Neural crest cell (in vitro differentiated cells): ENCODE measurements around the gene RYR3. TPM values are rescaled to one million over a fixed set of nuclear protein-coding genes. Genes with fewer than 3 reads are reported as not detected.
"Not testable (repeated sequence)": the region's sequence is repeated elsewhere in the genome, so short reads cannot be mapped to it uniquely, and the experiment has no call there.

Source experiments
- DNase-seq: peaks from one replicate; pipeline ENCODE4 v3.0.0; 2021; ENCODE audit warnings: low read depth, mixed read lengths, low spot score
- H3K27ac Mint-ChIP-seq: one replicate; pipeline ENCODE4 v1.8.0; 2021; ENCODE audit warnings: mild to moderate bottlenecking, mixed read lengths; ENCODE audit not compliant: unreplicated experiment
- H3K27me3 Mint-ChIP-seq: 2 replicates; pipeline ENCODE4 v1.8.0; 2021; ENCODE audit warnings: low read depth, mild to moderate bottlenecking, mixed read lengths
- H3K36me3 Mint-ChIP-seq: 2 replicates; pipeline ENCODE4 v1.8.0; 2021; ENCODE audit warnings: low read depth, mild to moderate bottlenecking, mixed read lengths
- H3K4me1 Mint-ChIP-seq: 2 replicates; pipeline ENCODE4 v1.8.0; 2021; ENCODE audit warnings: mixed read lengths
- H3K4me3 Mint-ChIP-seq: one replicate; pipeline ENCODE4 v1.8.0; 2021; ENCODE audit warnings: mild to moderate bottlenecking, mixed read lengths
- H3K9me3 Mint-ChIP-seq: 2 replicates; pipeline ENCODE4 v1.8.0; 2021; ENCODE audit warnings: mixed read lengths
- total RNA-seq: library from RNA; stranded (reverse); gene quantifications from 2 replicates; pipeline ENCODE4 v1.2.1, GENCODE V29; 2021
- TF ChIP-seq, protein P1 (sequence below): fragments of 200-600 bp; sonication (generic); conservative IDR thresholded peaks from 2 replicates; pipeline ENCODE4 v1.5.0; 2021; ENCODE audit warnings: antibody characterized with exemption, mild to moderate bottlenecking

RYR3 gene
- total RNA-seq, 1 donor from 2014 or later = 2.2 TPM

DNA sequence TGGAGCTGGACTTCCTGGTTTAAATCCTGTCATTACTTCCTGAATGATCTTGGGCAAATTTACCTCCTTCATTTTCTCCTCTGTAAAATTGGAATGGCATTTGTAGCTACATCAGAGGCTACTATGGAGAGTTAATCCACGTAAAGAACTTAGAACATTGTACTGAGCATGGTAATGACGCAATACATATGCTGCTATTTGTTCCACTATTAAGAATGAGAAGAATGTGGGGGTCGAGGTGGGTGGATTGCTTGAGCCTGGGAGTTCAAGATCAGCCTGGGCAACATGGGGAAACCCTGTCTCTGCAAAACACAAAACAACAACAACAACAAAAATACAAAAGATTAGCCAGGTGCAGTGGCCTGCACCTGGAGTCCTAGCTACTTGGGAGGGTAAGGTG, 250.6 kb downstream of the RYR3 start:
- no peak overlapping the region for H3K4me3 Mint-ChIP-seq
- no peak overlapping the region for H3K27ac Mint-ChIP-seq
- no peaks in the 10 kb centered on the region for H3K4me1 Mint-ChIP-seq
- H3K36me3 Mint-ChIP-seq = no peaks in the 10 kb centered on the region
- H3K27me3 Mint-ChIP-seq = peaks cover 15% of the 10 kb centered on the region
- H3K9me3 Mint-ChIP-seq = peaks cover 7% of the 10 kb centered on the region
- DNase-seq = no peak
- TF ChIP-seq, protein P1, sequence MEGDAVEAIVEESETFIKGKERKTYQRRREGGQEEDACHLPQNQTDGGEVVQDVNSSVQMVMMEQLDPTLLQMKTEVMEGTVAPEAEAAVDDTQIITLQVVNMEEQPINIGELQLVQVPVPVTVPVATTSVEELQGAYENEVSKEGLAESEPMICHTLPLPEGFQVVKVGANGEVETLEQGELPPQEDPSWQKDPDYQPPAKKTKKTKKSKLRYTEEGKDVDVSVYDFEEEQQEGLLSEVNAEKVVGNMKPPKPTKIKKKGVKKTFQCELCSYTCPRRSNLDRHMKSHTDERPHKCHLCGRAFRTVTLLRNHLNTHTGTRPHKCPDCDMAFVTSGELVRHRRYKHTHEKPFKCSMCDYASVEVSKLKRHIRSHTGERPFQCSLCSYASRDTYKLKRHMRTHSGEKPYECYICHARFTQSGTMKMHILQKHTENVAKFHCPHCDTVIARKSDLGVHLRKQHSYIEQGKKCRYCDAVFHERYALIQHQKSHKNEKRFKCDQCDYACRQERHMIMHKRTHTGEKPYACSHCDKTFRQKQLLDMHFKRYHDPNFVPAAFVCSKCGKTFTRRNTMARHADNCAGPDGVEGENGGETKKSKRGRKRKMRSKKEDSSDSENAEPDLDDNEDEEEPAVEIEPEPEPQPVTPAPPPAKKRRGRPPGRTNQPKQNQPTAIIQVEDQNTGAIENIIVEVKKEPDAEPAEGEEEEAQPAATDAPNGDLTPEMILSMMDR = no peak

DNA sequence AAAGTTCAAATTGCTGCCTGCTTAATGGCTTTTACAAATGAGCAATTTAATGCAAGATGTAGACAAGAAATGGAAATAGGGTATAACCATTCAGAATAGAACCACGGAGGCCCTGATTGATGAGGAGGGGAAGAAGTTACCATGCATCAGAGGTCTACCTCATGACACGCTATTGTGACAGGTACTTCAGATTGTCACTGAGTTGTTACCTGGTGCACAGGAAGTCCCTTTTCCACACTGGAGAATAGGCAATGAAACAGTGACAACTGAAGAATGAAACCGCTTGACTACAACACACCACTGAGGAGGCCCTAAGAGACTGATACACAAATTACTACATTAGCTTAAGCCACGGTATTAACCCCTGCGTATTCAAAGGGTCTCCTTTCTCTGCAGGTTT, 251.2 kb downstream of the RYR3 start:
- H3K4me3 Mint-ChIP-seq = no peak overlapping the region
- no peak overlapping the region for H3K27ac Mint-ChIP-seq
- H3K9me3 Mint-ChIP-seq = peaks cover 7% of the 10 kb centered on the region
- H3K4me1 Mint-ChIP-seq = no peaks in the 10 kb centered on the region
- TF ChIP-seq, protein P1 = no peak
- H3K36me3 Mint-ChIP-seq = no peaks in the 10 kb centered on the region
- peaks cover 16% of the 10 kb centered on the region for H3K27me3 Mint-ChIP-seq
- DNase-seq = no peak

DNA sequence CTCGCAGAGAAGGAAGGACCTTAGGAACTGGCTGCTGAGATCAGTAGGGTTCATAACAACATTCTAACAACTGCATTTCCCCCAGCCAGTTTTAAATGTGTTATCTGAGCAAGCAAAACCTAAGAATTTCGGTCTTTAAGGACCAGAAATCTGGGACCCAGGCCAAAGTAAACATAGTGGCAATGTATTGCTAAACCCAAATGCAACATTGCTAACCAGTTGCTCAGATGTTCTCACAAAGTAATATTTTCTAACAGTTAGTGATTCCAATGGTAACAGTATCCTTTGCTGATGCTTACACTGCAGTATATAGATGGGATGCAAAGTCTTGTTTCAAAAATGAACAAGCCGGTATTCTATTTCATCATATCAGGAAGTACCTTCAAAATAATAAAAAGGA, 254.3 kb downstream of the RYR3 start:
- H3K36me3 Mint-ChIP-seq = no peaks in the 10 kb centered on the region
- H3K9me3 Mint-ChIP-seq = peaks cover 7% of the 10 kb centered on the region
- H3K4me1 Mint-ChIP-seq = no peaks in the 10 kb centered on the region
- no peak overlapping the region for H3K4me3 Mint-ChIP-seq
- no peak overlapping the region for H3K27ac Mint-ChIP-seq
- TF ChIP-seq, protein P1 = no peak
- no peak for DNase-seq
- H3K27me3 Mint-ChIP-seq = peaks cover 6% of the 10 kb centered on the region

DNA sequence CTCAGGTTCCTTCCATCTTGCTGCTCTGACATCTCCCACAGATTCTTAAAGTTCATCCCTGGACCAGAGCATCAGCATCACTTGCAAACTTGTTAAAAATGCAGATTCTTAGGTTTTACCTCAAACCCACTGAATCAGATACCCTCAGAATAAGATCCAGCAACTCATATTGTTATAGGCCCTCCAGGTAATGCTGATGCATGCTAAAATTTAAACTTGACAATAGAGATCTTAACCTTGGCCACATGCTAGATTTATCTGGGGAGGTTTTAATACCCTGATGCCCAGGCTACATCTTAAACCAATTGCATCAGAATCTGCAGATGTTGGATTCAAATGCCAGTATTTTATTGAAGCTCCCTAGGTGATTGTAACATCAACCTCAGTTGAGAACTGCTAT, 256.9 kb downstream of the RYR3 start:
- no peaks in the 10 kb centered on the region for H3K36me3 Mint-ChIP-seq
- H3K9me3 Mint-ChIP-seq = peaks cover 7% of the 10 kb centered on the region
- TF ChIP-seq, protein P1 = no peak
- H3K27ac Mint-ChIP-seq = no peak overlapping the region
- H3K27me3 Mint-ChIP-seq = peaks cover 4% of the 10 kb centered on the region
- H3K4me3 Mint-ChIP-seq = no peak overlapping the region
- no peaks in the 10 kb centered on the region for H3K4me1 Mint-ChIP-seq
- no peak for DNase-seq

DNA sequence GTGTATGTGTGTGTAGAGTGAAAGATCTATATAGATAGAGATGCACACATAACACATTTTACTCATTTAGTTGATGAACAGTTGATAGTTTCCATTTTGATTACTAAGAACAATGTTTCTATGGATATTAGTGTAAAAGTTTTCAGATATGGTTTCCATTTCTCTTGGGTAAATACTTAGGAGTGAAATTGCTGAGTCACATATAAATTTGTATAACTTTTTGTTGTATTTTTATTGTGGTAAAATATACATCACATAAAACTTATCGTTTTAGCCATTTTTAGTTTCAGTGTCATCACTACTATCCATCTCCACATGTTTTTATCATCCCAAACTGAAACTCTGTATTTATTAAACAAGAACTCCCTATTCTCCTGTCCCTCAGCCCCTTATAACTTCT, 258.3 kb downstream of the RYR3 start:
- H3K36me3 Mint-ChIP-seq = no peaks in the 10 kb centered on the region
- H3K4me1 Mint-ChIP-seq = no peaks in the 10 kb centered on the region
- H3K9me3 Mint-ChIP-seq = peaks cover 7% of the 10 kb centered on the region
- DNase-seq = no peak
- TF ChIP-seq, protein P1 = no peak
- peaks cover 4% of the 10 kb centered on the region for H3K27me3 Mint-ChIP-seq
- H3K4me3 Mint-ChIP-seq = no peak overlapping the region
- H3K27ac Mint-ChIP-seq = no peak overlapping the region

DNA sequence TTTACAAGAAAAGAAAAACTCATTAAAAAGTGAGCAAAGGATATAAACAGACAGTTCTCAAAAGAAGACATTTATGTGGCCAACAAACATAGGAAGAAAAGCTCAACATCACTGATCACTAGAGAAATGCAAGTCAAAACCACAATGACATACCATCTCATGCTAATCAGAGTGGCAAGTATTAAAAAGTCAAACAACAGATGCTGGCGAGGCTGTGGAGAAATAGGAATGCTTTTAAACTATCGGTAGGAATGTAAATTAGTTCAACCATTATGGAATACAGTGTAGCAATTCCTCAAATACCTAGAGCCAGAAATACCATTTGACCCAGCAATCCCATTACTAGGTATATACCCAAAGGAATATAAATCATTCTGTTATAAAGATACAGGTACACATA, 267.1 kb downstream of the RYR3 start:
- H3K27ac Mint-ChIP-seq, H3K4me3 Mint-ChIP-seq, H3K4me1 Mint-ChIP-seq, H3K27me3 Mint-ChIP-seq, H3K36me3 Mint-ChIP-seq, DNase-seq: not testable (repeated sequence)
- H3K9me3 Mint-ChIP-seq = peaks cover 13% of the 10 kb centered on the region
